HG03439 (cell line): ENCODE measurements around the gene COPRS.

Experiments used
- ATAC-seq: cut with Tn5 transposase; IDR thresholded peaks from one replicate; pipeline ENCODE4 v1.9.1; 2021; ENCODE audit warnings: mild to moderate bottlenecking, moderate library complexity; ENCODE audit not compliant: unreplicated experiment

The COPRS gene

GRCh38 chr17:31858642-31859486, at the start of gene COPRS:
Gene COPRS (minus strand): TSS chr17:31859244. CDS start chr17:31859199, 45 bp downstream.
- ATAC-seq: peak; percentile 69

GRCh38 chr17:31908386-31908785, 49.3 kb upstream of the COPRS start:
- ATAC-seq: no peak

GRCh38 chr17:31907342-31907962, 48.4 kb upstream of the COPRS start:
- no peak for ATAC-seq

- no peak for ATAC-seq
Observed at GRCh38 chr17:31903401-31903800, 44.4 kb upstream of the COPRS start.

- ATAC-seq: no peak
Observed at GRCh38 chr17:31902693-31903092, 43.6 kb upstream of the COPRS start.

GRCh38 chr17:31900877-31901276, 41.8 kb upstream of the COPRS start:
- no peak for ATAC-seq

- no peak for ATAC-seq
Observed at GRCh38 chr17:31888124-31888523, 29.1 kb upstream of the COPRS start.

- no peak for ATAC-seq
Observed at GRCh38 chr17:31882571-31882970, 23.5 kb upstream of the COPRS start.

GRCh38 chr17:31880311-31880710, 21.3 kb upstream of the COPRS start:
- no peak for ATAC-seq

GRCh38 chr17:31878703-31879073, 19.6 kb upstream of the COPRS start:
- no peak for ATAC-seq

GRCh38 chr17:31877911-31878702, 19.1 kb upstream of the COPRS start:
- no peak for ATAC-seq

GRCh38 chr17:31877341-31877740, 18.3 kb upstream of the COPRS start:
- ATAC-seq: no peak

GRCh38 chr17:31875081-31875480, 16.0 kb upstream of the COPRS start:
- no peak for ATAC-seq

- ATAC-seq: no peak
Observed at GRCh38 chr17:31869797-31870568, 10.9 kb upstream of the COPRS start.

GRCh38 chr17:31869031-31869430, 10.0 kb upstream of the COPRS start:
- no peak for ATAC-seq

GRCh38 chr17:31859487-31860008, 504 bp upstream of the COPRS start:
- ATAC-seq: no peak

- no peak for ATAC-seq
Observed at GRCh38 chr17:31857920-31858641, 963 bp downstream of the COPRS start.

GRCh38 chr17:31856750-31857149, 2.3 kb downstream of the COPRS start:
- no peak for ATAC-seq

- ATAC-seq: no peak
Observed at GRCh38 chr17:31854672-31855071, 4.4 kb downstream of the COPRS start.

GRCh38 chr17:31853911-31854470, 5.1 kb downstream of the COPRS start:
- no peak for ATAC-seq
